Nephron progenitor cell (in vitro differentiated cells): Measurements from ENCODE around the gene TMEM120A.
"Not testable (repeated sequence)": the region's sequence is repeated elsewhere in the genome, so short reads cannot be mapped to it uniquely, and the experiment has no call there.

Experiments
- DNase-seq: peaks from one replicate; pipeline ENCODE4 v3.0.0; 2021
- H3K27ac Mint-ChIP-seq: 2 replicates; pipeline ENCODE4 v1.8.0; 2021; ENCODE audit warnings: mild to moderate bottlenecking, moderate library complexity, mixed read lengths
- H3K27me3 Mint-ChIP-seq: 2 replicates; pipeline ENCODE4 v1.8.0; 2021; ENCODE audit warnings: mild to moderate bottlenecking, low read depth, mixed read lengths; ENCODE audit not compliant: poor library complexity
- H3K36me3 Mint-ChIP-seq: 2 replicates; pipeline ENCODE4 v1.8.0; 2021; ENCODE audit warnings: low read depth, mixed read lengths
- H3K4me1 Mint-ChIP-seq: 2 replicates; pipeline ENCODE4 v1.8.0; 2021; ENCODE audit warnings: mixed read lengths
- H3K4me3 Mint-ChIP-seq: 2 replicates; pipeline ENCODE4 v1.8.0; 2021; ENCODE audit warnings: mild to moderate bottlenecking, moderate library complexity, mixed read lengths
- H3K9me3 Mint-ChIP-seq: 2 replicates; pipeline ENCODE4 v1.8.0; 2021; ENCODE audit warnings: mild to moderate bottlenecking, moderate library complexity, mixed read lengths
- CTCF ChIP-seq: fragments of 200-600 bp; sonication (generic); IDR thresholded peaks from 2 replicates; pipeline ENCODE4 v1.5.0; 2021; ENCODE audit warnings: antibody characterized with exemption

Gene TMEM120A

DNA sequence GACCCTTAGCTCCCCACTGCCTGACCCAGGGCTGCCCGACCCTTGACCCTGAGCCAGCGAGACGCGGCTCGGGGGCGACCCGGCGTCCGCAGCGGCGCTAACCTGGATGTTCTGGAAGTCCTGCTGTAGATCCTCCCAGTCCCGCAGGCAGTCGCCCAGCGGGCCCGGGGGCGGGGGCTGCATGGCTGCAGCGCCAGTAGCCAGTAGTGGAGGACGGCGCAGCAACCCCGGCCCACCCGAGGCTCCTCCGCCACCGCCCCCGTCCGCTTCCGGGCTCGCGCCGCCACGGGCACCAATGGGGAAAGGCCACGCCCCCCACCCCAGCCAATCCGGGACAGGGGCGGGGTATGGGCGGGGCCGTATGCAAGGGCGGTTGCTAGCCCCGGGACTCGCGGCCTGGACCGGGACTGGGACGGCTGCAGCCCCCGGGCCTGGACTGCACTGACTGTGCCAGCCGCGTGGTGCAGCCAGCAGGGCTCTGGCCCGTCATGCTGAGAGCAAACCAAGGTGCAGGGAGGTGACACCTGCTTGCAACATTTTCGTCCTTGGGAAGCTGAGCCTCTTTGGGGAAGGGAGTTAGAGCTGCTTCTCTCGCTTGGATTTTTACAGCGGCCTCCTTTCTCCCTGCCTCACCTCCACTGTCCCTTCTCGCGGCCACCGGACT, at the start of gene TMEM120A:
Gene TMEM120A, minus strand, starts transcription at position 208 of the 664 bp plus-strand sequence. Its CDS starts 25 bp downstream, at position 183.
- DNase-seq: peak; percentile 99
- no peaks in the 10 kb centered on the region for H3K9me3 Mint-ChIP-seq
- H3K27me3 Mint-ChIP-seq: no peaks in the 10 kb centered on the region
- peak within 1 kb of the TSS; percentile 85 for H3K27ac Mint-ChIP-seq
- H3K36me3 Mint-ChIP-seq: peaks cover 41% of the 10 kb centered on the region
- no peak for TF ChIP-seq CTCF
- peaks cover 29% of the 10 kb centered on the region for H3K4me1 Mint-ChIP-seq
- H3K4me3 Mint-ChIP-seq: peak within 1 kb of the TSS; percentile 81

DNA sequence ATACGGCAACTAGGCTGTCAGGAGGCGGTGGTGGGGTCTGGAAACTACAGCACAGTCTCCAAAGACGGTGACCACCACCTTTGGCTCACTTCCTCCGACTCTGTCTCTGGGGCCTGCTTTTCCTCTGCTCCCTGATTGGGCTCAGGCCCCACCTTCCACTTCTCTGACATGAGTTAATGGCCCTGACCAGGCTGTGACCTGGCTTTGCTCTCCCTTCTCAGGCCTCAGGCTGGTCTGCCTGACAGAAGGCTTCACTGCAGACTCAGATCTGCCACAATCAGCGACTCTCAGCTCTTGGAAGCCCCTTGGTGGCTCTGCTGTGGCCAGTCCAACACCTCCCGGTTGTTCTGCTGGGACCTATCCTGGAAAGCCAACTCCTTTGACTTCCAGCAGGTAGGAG, 45.7 kb upstream of the TMEM120A start:
- Mint-ChIP-seq H3K36me3 (peaks cover 7% of the 10 kb centered on the region), H3K27ac (peak overlapping the region; percentile 42), H3K4me3 (no peak overlapping the region), H3K4me1 (peaks cover 22% of the 10 kb centered on the region), H3K27me3 (no peaks in the 10 kb centered on the region), H3K9me3 (no peaks in the 10 kb centered on the region)
- peak; percentile 23 for DNase-seq
- no peak for TF ChIP-seq CTCF

DNA sequence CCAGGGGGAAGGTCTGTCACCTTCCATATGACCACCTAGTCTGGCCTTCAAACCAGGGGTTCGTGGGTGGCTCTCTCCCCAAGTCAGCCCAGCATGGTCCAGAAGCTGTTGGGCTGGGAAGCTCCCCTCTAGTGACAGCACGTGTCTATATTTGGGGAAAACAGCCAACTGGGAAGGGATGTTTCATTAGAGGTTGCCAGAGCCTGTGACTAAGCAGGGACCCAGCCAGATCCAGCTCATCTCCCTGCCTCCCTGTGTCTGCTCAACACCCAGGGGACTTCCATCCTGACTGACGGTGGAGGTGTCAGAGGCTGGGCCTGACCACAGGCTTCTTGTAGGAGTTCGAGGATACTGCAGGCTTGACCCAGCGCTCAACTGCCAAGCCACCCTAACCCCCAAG, 42.9 kb upstream of the TMEM120A start:
- no peak for TF ChIP-seq CTCF
- DNase-seq: no peak
- Mint-ChIP-seq H3K36me3 (peaks cover 5% of the 10 kb centered on the region), H3K4me1 (peaks cover 8% of the 10 kb centered on the region), H3K4me3 (no peak overlapping the region), H3K27me3 (no peaks in the 10 kb centered on the region), H3K27ac (peak overlapping the region; percentile 32), H3K9me3 (no peaks in the 10 kb centered on the region)

DNA sequence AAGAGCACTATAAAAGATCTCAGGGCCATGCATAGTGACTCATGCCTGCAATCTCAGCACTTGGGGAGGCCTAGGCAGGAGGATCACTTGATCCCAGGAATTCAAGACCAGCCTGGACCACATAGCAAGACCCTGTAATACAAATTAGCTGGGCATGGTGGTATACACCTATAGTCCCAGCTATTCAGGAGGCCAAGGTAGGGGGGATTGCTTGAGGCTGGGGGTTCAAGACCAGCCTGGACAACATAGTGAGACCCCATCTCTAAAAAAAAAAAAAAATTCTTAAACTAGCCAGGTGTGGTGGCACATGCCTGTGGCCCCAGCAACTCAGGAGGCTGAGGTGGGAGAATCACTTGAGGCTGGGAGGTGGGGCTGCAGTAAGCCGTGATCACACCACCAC, 37.6 kb upstream of the TMEM120A start:
- H3K27me3 Mint-ChIP-seq: no peaks in the 10 kb centered on the region
- no peak overlapping the region for H3K27ac Mint-ChIP-seq

DNA sequence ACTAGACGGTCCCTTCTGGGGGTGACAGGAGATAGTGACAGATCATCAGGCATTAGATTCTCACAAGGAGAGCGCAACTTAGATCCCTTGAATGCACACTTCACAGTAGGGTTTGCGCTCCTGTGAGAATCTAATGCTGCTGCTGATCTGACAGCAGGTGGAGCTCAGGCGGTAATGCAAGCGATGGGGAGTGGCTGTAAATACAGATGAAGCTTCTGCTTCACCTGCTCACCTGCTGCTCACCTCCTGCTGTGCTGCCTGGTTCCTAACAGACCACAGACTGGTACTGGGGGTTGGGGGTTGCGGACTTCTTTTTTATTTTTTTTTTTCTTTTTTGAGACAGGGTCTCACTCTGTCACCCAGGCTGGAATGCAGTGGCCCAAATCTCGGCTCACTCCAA, 35.3 kb upstream of the TMEM120A start:
- peaks cover 32% of the 10 kb centered on the region for H3K36me3 Mint-ChIP-seq
- not testable (repeated sequence) for H3K9me3 Mint-ChIP-seq, H3K27ac Mint-ChIP-seq, H3K27me3 Mint-ChIP-seq, DNase-seq, H3K4me1 Mint-ChIP-seq, H3K4me3 Mint-ChIP-seq

More for the DNA sequence above, 37.6 kb upstream of the TMEM120A start:
- TF ChIP-seq CTCF: no peak
- no peak overlapping the region for H3K4me3 Mint-ChIP-seq
- no peaks in the 10 kb centered on the region for H3K4me1 Mint-ChIP-seq
- no peak for DNase-seq
- peaks cover 22% of the 10 kb centered on the region for H3K36me3 Mint-ChIP-seq
- no peaks in the 10 kb centered on the region for H3K9me3 Mint-ChIP-seq

DNA sequence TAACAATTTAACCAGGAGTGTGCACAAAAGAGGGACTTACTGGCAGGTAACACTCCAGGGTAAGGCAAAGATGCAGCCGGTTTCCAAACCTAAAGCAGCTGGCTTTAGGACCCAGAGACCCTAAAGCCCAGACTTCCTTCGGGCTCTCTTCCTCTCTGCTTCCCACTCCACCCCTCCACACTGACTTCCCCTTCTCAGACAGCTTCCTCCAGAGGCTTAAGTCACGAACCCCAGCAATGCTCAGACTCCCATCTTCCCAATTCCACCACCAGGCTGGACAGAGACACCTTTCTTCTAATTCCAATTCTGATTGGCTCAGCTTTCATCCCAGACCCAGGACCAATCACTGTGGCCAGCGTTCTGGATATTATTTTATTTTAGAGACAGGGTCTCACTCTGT, 28.6 kb upstream of the TMEM120A start:
- no peak for DNase-seq
- H3K4me3 Mint-ChIP-seq: no peak overlapping the region
- H3K27ac Mint-ChIP-seq: peak overlapping the region; percentile 96
- peaks cover 42% of the 10 kb centered on the region for H3K36me3 Mint-ChIP-seq
- TF ChIP-seq CTCF: no peak
- no peaks in the 10 kb centered on the region for H3K4me1 Mint-ChIP-seq
- H3K27me3 Mint-ChIP-seq: peaks cover 3% of the 10 kb centered on the region
- H3K9me3 Mint-ChIP-seq: no peaks in the 10 kb centered on the region
